ENCODE results near the gene COL13A1. TPM values are rescaled to one million over a fixed set of nuclear protein-coding genes. Genes with fewer than 3 reads are reported as not detected.

Gene COL13A1
- total RNA-seq, 1 donor from 2014 or later, result 9.2 TPM

DNA sequence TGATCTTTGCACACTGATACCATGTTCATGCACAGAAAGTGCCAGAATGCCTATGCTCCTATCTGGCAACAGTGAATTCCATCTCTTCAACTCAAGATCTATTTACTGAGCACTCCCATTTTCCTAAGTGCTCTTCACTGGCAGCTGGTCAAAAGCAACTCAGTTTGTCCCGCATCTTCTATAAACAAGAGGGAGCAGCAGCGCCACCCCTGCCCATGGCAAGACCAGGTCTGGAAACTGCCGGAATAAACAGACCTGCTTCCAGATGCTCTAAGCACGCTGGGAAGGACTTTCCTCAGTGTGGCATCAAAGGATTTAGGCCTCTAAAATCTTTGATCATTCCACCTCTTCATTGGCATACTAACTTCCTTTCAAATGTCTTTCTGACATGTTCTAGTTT is 146.6 kb downstream of the COL13A1 start:
- H3K36me3 ChIP-seq, result no peaks in the 10 kb centered on the region
- no peak overlapping the region for H3K27ac ChIP-seq
- no peaks in the 10 kb centered on the region for H3K9me3 ChIP-seq
- no peak overlapping the region for H3K4me3 ChIP-seq
- DNase-seq, result no peak
- H3K27me3 ChIP-seq (ENCODE audit: low read depth), result no peaks in the 10 kb centered on the region
- TF ChIP-seq, protein P1, sequence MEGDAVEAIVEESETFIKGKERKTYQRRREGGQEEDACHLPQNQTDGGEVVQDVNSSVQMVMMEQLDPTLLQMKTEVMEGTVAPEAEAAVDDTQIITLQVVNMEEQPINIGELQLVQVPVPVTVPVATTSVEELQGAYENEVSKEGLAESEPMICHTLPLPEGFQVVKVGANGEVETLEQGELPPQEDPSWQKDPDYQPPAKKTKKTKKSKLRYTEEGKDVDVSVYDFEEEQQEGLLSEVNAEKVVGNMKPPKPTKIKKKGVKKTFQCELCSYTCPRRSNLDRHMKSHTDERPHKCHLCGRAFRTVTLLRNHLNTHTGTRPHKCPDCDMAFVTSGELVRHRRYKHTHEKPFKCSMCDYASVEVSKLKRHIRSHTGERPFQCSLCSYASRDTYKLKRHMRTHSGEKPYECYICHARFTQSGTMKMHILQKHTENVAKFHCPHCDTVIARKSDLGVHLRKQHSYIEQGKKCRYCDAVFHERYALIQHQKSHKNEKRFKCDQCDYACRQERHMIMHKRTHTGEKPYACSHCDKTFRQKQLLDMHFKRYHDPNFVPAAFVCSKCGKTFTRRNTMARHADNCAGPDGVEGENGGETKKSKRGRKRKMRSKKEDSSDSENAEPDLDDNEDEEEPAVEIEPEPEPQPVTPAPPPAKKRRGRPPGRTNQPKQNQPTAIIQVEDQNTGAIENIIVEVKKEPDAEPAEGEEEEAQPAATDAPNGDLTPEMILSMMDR (IDR thresholded peaks at IDR 0.05), result peak; percentile 14
- intact Hi-C loops (cut with DNase I), result no loop called here
- peak in 1 of 2 donors; percentile 38 for ATAC-seq
- H3K4me1 ChIP-seq, result no peaks in the 10 kb centered on the region

DNA sequence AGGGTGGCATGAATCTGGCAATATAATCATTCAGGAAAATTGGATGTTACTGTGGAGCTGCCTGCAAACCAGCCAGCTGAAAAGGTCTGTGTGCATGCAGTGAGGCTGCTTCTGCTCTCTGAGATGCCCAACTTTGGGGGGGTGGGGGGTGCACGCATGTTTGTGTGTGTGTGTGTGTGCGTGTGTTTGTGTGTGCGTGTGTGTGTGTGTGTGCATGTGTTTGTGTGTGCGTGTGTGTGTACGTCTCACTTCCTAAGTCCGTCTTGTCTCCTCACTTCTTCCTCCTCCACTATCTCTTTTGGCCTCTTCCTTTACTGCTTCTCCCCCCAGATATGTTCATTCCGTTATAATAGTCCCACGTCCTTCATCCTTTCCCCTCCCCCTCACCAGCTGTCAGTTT is 148.1 kb downstream of the COL13A1 start:
- Histone ChIP-seq H3K9me3 (no peaks in the 10 kb centered on the region), H3K36me3 (no peaks in the 10 kb centered on the region), H3K27ac (no peak overlapping the region), H3K4me1 (no peaks in the 10 kb centered on the region), H3K4me3 (no peak overlapping the region), H3K27me3 (ENCODE audit: low read depth) (no peaks in the 10 kb centered on the region)
- intact Hi-C loops (cut with DNase I), result no loop called here
- DNase-seq (no peak), ATAC-seq (no peak)
- TF ChIP-seq, protein P1 (IDR thresholded peaks at IDR 0.05), result no peak

DNA sequence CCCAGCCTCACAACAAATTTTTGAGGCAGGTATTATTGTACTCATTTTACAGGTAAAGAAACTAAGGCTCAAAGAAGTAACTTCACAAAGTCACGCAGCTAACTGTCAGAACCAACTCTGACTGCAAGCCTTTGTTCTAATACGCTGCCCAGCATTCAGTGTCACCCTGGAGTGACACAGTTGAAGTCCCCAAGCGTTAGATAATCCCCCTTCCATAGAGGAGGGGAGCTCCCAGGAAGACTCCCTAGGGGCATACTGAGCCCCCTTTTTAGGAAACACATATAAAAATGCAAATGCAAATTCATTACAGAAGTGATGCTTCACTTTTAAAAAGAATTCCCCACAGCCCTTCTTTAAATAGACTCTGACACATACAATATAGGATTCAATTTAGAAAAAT is 150.0 kb downstream of the COL13A1 start:
- H3K27me3 ChIP-seq (ENCODE audit: low read depth), result no peaks in the 10 kb centered on the region
- H3K27ac ChIP-seq, result no peak overlapping the region
- intact Hi-C loops (cut with DNase I), result no loop called here
- ATAC-seq (no peak), DNase-seq (no peak)
- H3K9me3 ChIP-seq, result no peaks in the 10 kb centered on the region
- no peaks in the 10 kb centered on the region for H3K4me1 ChIP-seq
- H3K36me3 ChIP-seq, result no peaks in the 10 kb centered on the region
- no peak overlapping the region for H3K4me3 ChIP-seq
- TF ChIP-seq, protein P1 (IDR thresholded peaks at IDR 0.05), result no peak

DNA sequence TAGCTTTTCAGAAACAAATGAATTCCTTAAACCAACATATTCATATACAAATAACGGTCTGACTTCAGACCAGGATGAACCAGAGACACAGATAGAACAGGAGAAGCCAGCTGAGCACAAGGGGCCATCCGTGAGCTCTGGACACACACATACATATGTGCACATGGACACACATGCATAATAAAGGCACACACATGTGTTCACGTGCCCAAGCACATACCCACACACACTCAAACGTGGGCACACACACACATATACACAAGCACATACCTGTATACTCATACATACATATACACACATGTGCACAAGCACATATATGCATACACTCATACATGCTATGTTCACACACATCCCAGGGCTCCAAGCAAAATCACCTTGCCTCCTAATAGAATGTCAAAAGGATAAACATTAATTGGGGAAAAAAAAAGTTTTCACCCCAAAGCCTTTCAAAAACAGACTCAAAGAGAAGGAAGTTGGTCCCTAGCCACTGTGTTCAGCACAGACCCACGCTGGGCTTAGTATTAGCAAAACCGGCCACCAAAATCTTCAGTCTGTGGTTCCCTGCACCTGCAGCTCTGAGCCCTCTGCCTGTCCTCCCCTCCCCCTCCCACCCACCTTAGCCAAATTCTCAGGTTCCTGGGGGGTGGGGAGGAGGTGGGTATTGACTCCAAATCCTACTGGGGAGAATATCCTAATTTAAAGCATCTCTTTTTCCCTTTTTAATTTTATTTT is 150.5 kb downstream of the COL13A1 start:
- DNase-seq (no peak), ATAC-seq (no peak)
- intact Hi-C loops (cut with DNase I), result no loop called here
- Histone ChIP-seq H3K27ac (no peak overlapping the region), H3K27me3 (ENCODE audit: low read depth) (no peaks in the 10 kb centered on the region), H3K4me3 (no peak overlapping the region), H3K9me3 (no peaks in the 10 kb centered on the region), H3K36me3 (no peaks in the 10 kb centered on the region), H3K4me1 (no peaks in the 10 kb centered on the region)
- TF ChIP-seq, protein P1 (IDR thresholded peaks at IDR 0.05), result no peak

DNA sequence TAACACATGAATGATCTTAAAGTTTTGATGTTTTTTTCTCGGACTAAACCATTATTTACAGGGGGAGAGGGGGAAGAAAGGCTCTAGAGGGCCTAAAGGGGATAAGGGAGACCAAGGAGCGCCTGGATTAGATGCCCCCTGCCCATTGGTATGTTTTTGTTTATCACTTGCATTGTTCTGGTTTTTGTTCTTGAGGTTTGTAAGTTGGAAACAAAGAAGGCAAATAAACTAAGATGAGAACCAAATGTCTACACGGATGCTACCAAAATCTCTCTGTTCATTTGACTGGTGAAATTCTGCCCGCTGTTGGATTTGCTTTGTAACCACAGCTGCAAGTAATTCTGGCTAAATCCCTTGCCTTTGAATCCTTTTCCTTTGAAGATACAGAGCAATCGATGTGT is 151.1 kb downstream of the COL13A1 start:
- Histone ChIP-seq H3K36me3 (no peaks in the 10 kb centered on the region), H3K27ac (no peak overlapping the region), H3K27me3 (ENCODE audit: low read depth) (no peaks in the 10 kb centered on the region), H3K9me3 (no peaks in the 10 kb centered on the region), H3K4me1 (no peaks in the 10 kb centered on the region), H3K4me3 (no peak overlapping the region)
- intact Hi-C loops (cut with DNase I), result no loop called here
- TF ChIP-seq, protein P1 (IDR thresholded peaks at IDR 0.05), result no peak
- ATAC-seq (no peak), DNase-seq (no peak)
